ENCODE results near the gene CDH4.

CDH4 gene

DNA sequence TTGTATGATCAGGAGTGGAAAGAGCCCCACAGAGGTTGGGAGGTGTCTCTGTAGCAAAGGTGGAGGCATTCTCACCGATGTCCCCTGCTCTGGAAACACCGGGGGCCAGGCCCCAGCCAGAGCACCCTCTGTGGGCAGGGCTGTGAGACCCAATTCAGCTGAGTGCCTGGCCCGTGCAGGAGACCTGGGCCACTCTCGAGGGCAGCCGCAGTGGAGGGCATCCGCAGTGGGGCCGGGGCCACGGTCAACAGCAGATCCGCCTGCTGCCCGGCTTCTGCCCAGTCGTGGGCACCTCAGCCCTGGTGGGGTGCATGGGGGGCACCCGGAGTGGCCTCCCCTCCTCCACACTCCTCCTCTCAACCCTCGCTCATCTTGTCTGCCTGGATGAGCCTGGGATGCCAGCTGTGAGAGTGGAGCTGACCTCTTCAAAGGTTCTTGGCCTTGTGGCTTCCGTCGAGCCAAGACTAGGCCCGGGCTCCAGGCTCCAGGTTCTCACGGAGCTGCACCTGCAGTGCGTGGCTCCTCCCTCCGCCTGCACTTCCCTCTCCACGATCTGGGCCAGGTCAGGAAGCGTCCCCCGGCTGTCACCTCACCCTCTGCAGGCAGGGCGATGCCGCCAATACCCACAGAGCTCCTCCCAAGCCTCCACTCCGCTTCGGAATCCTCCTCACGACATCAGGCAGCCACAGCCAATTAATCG lies 678.9 kb downstream of the CDH4 start:
- H2BK15ac ChIP-seq (ENCODE audit: low read length): no peak overlapping the region

DNA sequence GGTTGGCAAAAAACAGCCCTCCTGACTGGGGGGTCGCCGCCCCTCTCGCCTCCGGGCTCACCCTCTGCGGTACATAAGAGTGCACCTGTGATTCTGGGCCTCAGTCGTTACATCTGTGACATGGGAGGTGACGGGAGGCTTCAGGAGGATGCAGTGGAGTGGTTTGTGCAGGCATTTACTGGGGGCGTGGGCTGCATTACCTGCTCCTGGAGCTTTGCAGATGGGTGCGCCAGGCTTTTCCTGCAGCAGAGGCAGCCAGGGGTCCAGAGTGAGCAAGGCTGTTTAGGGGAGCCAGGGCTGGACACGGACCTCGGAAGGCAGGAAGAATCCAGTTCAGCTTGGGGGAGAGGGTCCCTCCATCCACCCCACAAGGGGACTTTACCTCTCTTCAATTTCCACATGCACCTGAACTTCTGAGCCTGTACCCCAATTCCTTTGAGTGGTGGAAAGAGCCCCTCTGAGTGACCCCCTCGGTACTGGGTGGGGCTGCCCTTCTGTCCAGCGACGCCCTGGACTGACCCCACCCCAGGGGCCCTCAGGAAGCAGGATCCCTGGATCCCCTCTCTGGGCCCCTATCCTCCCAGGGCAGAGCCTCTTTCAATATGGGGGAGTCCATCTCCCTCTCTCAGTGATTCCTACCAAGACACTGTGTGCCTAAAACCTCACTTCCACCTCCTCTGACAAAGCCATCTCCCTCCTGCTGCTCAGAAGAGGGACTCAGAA lies 679.6 kb downstream of the CDH4 start:
- Histone ChIP-seq H3K79me1 (ENCODE audit: low read depth, low read length) (peaks cover 4% of the 10 kb centered on the region), H2AFZ (ENCODE audit: low read length) (no peak overlapping the region), H2BK120ac (ENCODE audit: low read depth, low read length) (peak overlapping the region; percentile 82), H3K23ac (ENCODE audit: low read depth, low read length, poor library complexity) (no peak overlapping the region), H3K9me3 (replicated peaks in 1 of 2; ENCODE audit: control insufficient read depth in 2 of 2, insufficient read depth in 1 of 2, low read depth in 1 of 2, low read length in 2 of 2) (peaks cover 0 to 4% of the 10 kb centered on the region in 2 donors), H2AK5ac (ENCODE audit: low read depth, low read length) (no peak overlapping the region), H3K27ac (replicated peaks; ENCODE audit: low read length) (no peak overlapping the region), H3K4me3 (ENCODE audit: low read length in 2 of 2) (no peak overlapping the region), H2BK15ac (ENCODE audit: low read length) (no peak overlapping the region), H3K27me3 (ENCODE audit: control insufficient read depth in 3 of 3, insufficient read depth in 3 of 3, low read depth in 1 of 3, low read length in 3 of 3) (peaks cover 0 to 2% (median 0%) of the 10 kb centered on the region in 3 experiments), H2BK12ac (ENCODE audit: low read length) (no peak overlapping the region), H3K4ac (ENCODE audit: low read length) (no peak overlapping the region), H3K18ac (ENCODE audit: low read length) (no peak overlapping the region), H4K8ac (ENCODE audit: low read depth, low read length) (no peak overlapping the region), H3K4me2 (ENCODE audit: insufficient read depth, low read length, poor library complexity, severe bottlenecking) (no peak overlapping the region), H3K4me1 (ENCODE audit: control insufficient read depth in 2 of 2, insufficient read depth in 1 of 2, low read depth in 1 of 2, low read length in 2 of 2) (peaks cover 0 to 8% of the 10 kb centered on the region in 2 donors), H3K36me3 (replicated peaks in 1 of 2; ENCODE audit: control insufficient read depth in 2 of 2, insufficient read depth in 2 of 2, low read length in 2 of 2) (peaks cover 3 to 17% of the 10 kb centered on the region in 2 donors), H2BK5ac (ENCODE audit: low read length) (no peak overlapping the region), H3K14ac (ENCODE audit: low read length) (no peak overlapping the region), H4K91ac (ENCODE audit: low read depth, low read length, poor library complexity) (no peak overlapping the region), H3K9ac (ENCODE audit: low read depth, low read length, poor library complexity) (no peak overlapping the region)
- no CpG with 5 or more reads among the region's 14 CpGs for WGBS, 2 donors (ENCODE audit: extremely low coverage in 2 of 2, insufficient read length in 2 of 2, insufficient replicate concordance in 1 of 2)
- DNase-seq (ENCODE audit: low spot score): no peak

More for the DNA sequence above, 678.9 kb downstream of the CDH4 start:
- no peak overlapping the region for H3K27ac ChIP-seq (replicated peaks; ENCODE audit: low read length)
- no peak overlapping the region for H3K23ac ChIP-seq (ENCODE audit: low read depth, low read length, poor library complexity)
- no peak overlapping the region for H4K8ac ChIP-seq (ENCODE audit: low read depth, low read length)
- no CpG with 5 or more reads among the region's 28 CpGs for WGBS, 2 donors (ENCODE audit: extremely low coverage in 2 of 2, insufficient read length in 2 of 2, insufficient replicate concordance in 1 of 2)
- no peak overlapping the region for H2AFZ ChIP-seq (ENCODE audit: low read length)
- peak overlapping the region; percentile 82 for H2BK120ac ChIP-seq (ENCODE audit: low read depth, low read length)
- peak overlapping the region; percentile 44 for H3K9ac ChIP-seq (ENCODE audit: low read depth, low read length, poor library complexity)
- peaks cover 0 to 2% (median 0%) of the 10 kb centered on the region in 3 experiments for H3K27me3 ChIP-seq (ENCODE audit: control insufficient read depth in 3 of 3, insufficient read depth in 3 of 3, low read depth in 1 of 3, low read length in 3 of 3)
- H2BK12ac ChIP-seq (ENCODE audit: low read length): no peak overlapping the region
- H2AK5ac ChIP-seq (ENCODE audit: low read depth, low read length): no peak overlapping the region
- no peak overlapping the region for H3K4me3 ChIP-seq (ENCODE audit: low read length in 2 of 2)
- H3K4me1 ChIP-seq (ENCODE audit: control insufficient read depth in 2 of 2, insufficient read depth in 1 of 2, low read depth in 1 of 2, low read length in 2 of 2): peaks cover 0 to 6% of the 10 kb centered on the region in 2 donors
- H3K18ac ChIP-seq (ENCODE audit: low read length): peak overlapping the region; percentile 76
- H3K36me3 ChIP-seq (replicated peaks in 1 of 2; ENCODE audit: control insufficient read depth in 2 of 2, insufficient read depth in 2 of 2, low read length in 2 of 2): peaks cover 3 to 17% of the 10 kb centered on the region in 2 donors
- no peak overlapping the region for H3K14ac ChIP-seq (ENCODE audit: low read length)
- no peak for DNase-seq (ENCODE audit: low spot score)
- H3K79me1 ChIP-seq (ENCODE audit: low read depth, low read length): peaks cover 5% of the 10 kb centered on the region
- no peak overlapping the region for H4K91ac ChIP-seq (ENCODE audit: low read depth, low read length, poor library complexity)
- H3K4me2 ChIP-seq (ENCODE audit: insufficient read depth, low read length, poor library complexity, severe bottlenecking): no peak overlapping the region
- no peak overlapping the region for H2BK5ac ChIP-seq (ENCODE audit: low read length)
- peaks cover 0 to 4% of the 10 kb centered on the region in 2 donors for H3K9me3 ChIP-seq (replicated peaks in 1 of 2; ENCODE audit: control insufficient read depth in 2 of 2, insufficient read depth in 1 of 2, low read depth in 1 of 2, low read length in 2 of 2)
- H3K4ac ChIP-seq (ENCODE audit: low read length): no peak overlapping the region

DNA sequence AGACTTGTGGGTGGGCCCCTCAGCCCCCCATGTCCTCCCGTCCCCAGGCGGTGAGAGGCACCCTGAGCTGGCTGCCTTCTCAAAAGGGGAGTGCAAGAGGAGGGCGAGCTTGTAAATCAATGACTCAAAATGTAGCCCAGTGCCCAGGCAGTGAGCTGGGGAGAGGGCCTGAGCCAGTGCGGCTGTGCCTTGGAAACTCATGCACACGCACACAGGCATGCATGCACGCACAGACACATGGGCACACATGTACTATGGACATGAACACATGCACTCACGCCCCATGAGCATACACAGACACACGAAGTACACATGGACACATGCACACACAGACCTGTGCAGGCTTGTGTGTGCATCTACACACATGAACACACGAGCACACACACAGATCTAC lies 680.1 kb downstream of the CDH4 start:
- no CpG with 5 or more reads among the region's 9 CpGs for WGBS, 2 donors (ENCODE audit: extremely low coverage in 2 of 2, insufficient read length in 2 of 2, insufficient replicate concordance in 1 of 2)

More for the DNA sequence above, 680.1 kb downstream of the CDH4 start:
- peaks cover 4% of the 10 kb centered on the region for H3K79me1 ChIP-seq (ENCODE audit: low read depth, low read length)
- H2AFZ ChIP-seq (ENCODE audit: low read length): no peak overlapping the region
- peak overlapping the region; percentile 80 for H3K23ac ChIP-seq (ENCODE audit: low read depth, low read length, poor library complexity)
- peak overlapping the region in 1 of 2 donors; percentile 55 for H3K4me3 ChIP-seq (ENCODE audit: low read length in 2 of 2)
- no peak overlapping the region for H2BK15ac ChIP-seq (ENCODE audit: low read length)
- H3K14ac ChIP-seq (ENCODE audit: low read length): peak overlapping the region; percentile 66
- no peak overlapping the region for H3K9ac ChIP-seq (ENCODE audit: low read depth, low read length, poor library complexity)
- peaks cover 0 to 4% of the 10 kb centered on the region in 2 donors for H3K9me3 ChIP-seq (replicated peaks in 1 of 2; ENCODE audit: control insufficient read depth in 2 of 2, insufficient read depth in 1 of 2, low read depth in 1 of 2, low read length in 2 of 2)
- no peak overlapping the region for H2BK5ac ChIP-seq (ENCODE audit: low read length)
- H2AK5ac ChIP-seq (ENCODE audit: low read depth, low read length): no peak overlapping the region
- H3K4ac ChIP-seq (ENCODE audit: low read length): no peak overlapping the region
- peaks cover 0 to 2% (median 0%) of the 10 kb centered on the region in 3 experiments for H3K27me3 ChIP-seq (ENCODE audit: control insufficient read depth in 3 of 3, insufficient read depth in 3 of 3, low read depth in 1 of 3, low read length in 3 of 3)
- peaks cover 0 to 8% of the 10 kb centered on the region in 2 donors for H3K4me1 ChIP-seq (ENCODE audit: control insufficient read depth in 2 of 2, insufficient read depth in 1 of 2, low read depth in 1 of 2, low read length in 2 of 2)
- no peak overlapping the region for H3K4me2 ChIP-seq (ENCODE audit: insufficient read depth, low read length, poor library complexity, severe bottlenecking)
- no peak overlapping the region for H4K8ac ChIP-seq (ENCODE audit: low read depth, low read length)
- DNase-seq (ENCODE audit: low spot score): no peak
- H4K91ac ChIP-seq (ENCODE audit: low read depth, low read length, poor library complexity): no peak overlapping the region
- no peak overlapping the region for H3K27ac ChIP-seq (replicated peaks; ENCODE audit: low read length)
- no peak overlapping the region for H2BK120ac ChIP-seq (ENCODE audit: low read depth, low read length)
- H3K18ac ChIP-seq (ENCODE audit: low read length): no peak overlapping the region
- H3K36me3 ChIP-seq (replicated peaks in 1 of 2; ENCODE audit: control insufficient read depth in 2 of 2, insufficient read depth in 2 of 2, low read length in 2 of 2): peaks cover 3 to 17% of the 10 kb centered on the region in 2 donors
- no peak overlapping the region for H2BK12ac ChIP-seq (ENCODE audit: low read length)
